GM21619 (cell line): ENCODE results near the gene MCM6.

Experiments
- ATAC-seq: cut with Tn5 transposase; IDR thresholded peaks from one replicate; pipeline ENCODE4 v1.9.1; 2021; ENCODE audit not compliant: unreplicated experiment

The MCM6 gene

GRCh38 chr2:135791418-135792190, 84.6 kb downstream of the MCM6 start:
- no peak for ATAC-seq

- ATAC-seq, result no peak
Measured at GRCh38 chr2:135790423-135790822, 85.8 kb downstream of the MCM6 start.
